Spleen (tissue), 7 donors: Measurements from ENCODE around the gene RBM8A.

ENCODE experiments used
- CTCF ChIP-seq, 11 experiments: fragments of 200-600 bp in 7 of 11; fragments of 450-650 bp in 4 of 11; sonication (generic) in 4 of 11; IDR thresholded peaks in 8 of 11; conservative IDR thresholded peaks in 3 of 11; 1 replicate in 7 of 11; 2 replicates in 4 of 11; pipeline versions ENCODE4 v1.4.0 to v1.8.0; 2016 to 2021; ENCODE audit warnings: antibody characterized with exemption in 11 of 11, inconsistent platforms in 4 of 11, mild to moderate bottlenecking in 1 of 11
- POLR2A ChIP-seq, 3 donors: fragments of 450-650 bp; IDR thresholded peaks; one replicate each; pipeline ENCODE4 v1.5.1; 2017; ENCODE audit warnings: antibody characterized with exemption in 3 of 3, mild to moderate bottlenecking in 1 of 3
- POLR2AphosphoS5 ChIP-seq, 3 donors: sonication (generic); formaldehyde crosslinking; IDR thresholded peaks; one replicate each; pipeline ENCODE4 v1.5.1; 2017; ENCODE audit warnings: antibody characterized with exemption in 3 of 3
- donor health status: DM: no; HTN: no; CAD: no; lungs with moderate emphysema.
- donor health status: DM: no; HTN: no; CAD: no.
- donor health status: DM: no; HTN: no; CAD: no.

GRCh38 chr1:145977016-145977415 lies 49.7 kb upstream of the RBM8A start:
- TF ChIP-seq CTCF (IDR thresholded peaks at IDR 0.05 in 8 of 11, conservative IDR thresholded peaks at IDR 0.05 in 3 of 11): no peak
- no peak for TF ChIP-seq POLR2A (IDR thresholded peaks at IDR 0.05)
- TF ChIP-seq POLR2AphosphoS5 (IDR thresholded peaks at IDR 0.05): no peak
